HCT116 (cell line): ENCODE data around the gene IKZF3.

ENCODE experiments used
- ATF3 ChIP-seq: IDR thresholded peaks from 2 replicates; pipeline ENCODE4 v1.6.1; 2012
- CTCF ChIP-seq, 3 experiments: fragments of 200-600 bp in 1 of 3; sonication (generic) in 1 of 3; IDR thresholded peaks in 2 of 3; conservative IDR thresholded peaks in 1 of 3; 2 replicates each; pipeline ENCODE4 v1.5.1; 2012 to 2017; ENCODE audit warnings: low read depth in 2 of 3, low read length in 2 of 3, antibody characterized with exemption in 1 of 3, borderline replicate concordance in 1 of 3, control low read depth in 1 of 3, mild to moderate bottlenecking in 1 of 3, mixed read lengths in 1 of 3, mixed run types in 1 of 3, moderate library complexity in 1 of 3; ENCODE audit not compliant: insufficient read depth in 1 of 3
- EZH2 ChIP-seq: fragments of 200-600 bp; sonication (generic); IDR thresholded peaks from 2 replicates; pipeline ENCODE4 v1.6.1; 2017; ENCODE audit warnings: antibody characterized with exemption, mixed run types
- EZH2phosphoT487 ChIP-seq: fragments of 200-600 bp; IDR thresholded peaks from 2 replicates; pipeline ENCODE4 v1.6.1; 2018; ENCODE audit warnings: antibody characterized with exemption, borderline replicate concordance
- POLR2AphosphoS5 ChIP-seq: IDR thresholded peaks from 2 replicates; pipeline ENCODE4 v1.6.1; 2011; ENCODE audit warnings: mild to moderate bottlenecking, low read depth, low read length, moderate library complexity
- SP1 ChIP-seq: IDR thresholded peaks from 2 replicates; pipeline ENCODE4 v1.6.1; 2012; ENCODE audit warnings: low read depth
- ZBTB33 ChIP-seq: IDR thresholded peaks from 2 replicates; pipeline ENCODE4 v1.6.1; 2011; ENCODE audit warnings: mild to moderate bottlenecking, low read length, moderate library complexity; ENCODE audit not compliant: insufficient replicate concordance; ENCODE audit errors: extremely low read depth

- TF ChIP-seq EZH2 (no peak), POLR2AphosphoS5 (no peak), CTCF (IDR thresholded peaks at IDR 0.05 in 2 of 3, conservative IDR thresholded peaks at IDR 0.05 in 1 of 3; ENCODE audit: borderline replicate concordance in 1 of 3, insufficient read depth in 1 of 3, low read depth in 2 of 3, low read length in 2 of 3) (no peak), ATF3 (no peak), EZH2phosphoT487 (no peak), ZBTB33 (no peak), SP1 (no peak)
Observed at GRCh38 chr17:39820541-39820940, 43.6 kb downstream of the IKZF3 start.
